Measurements from ENCODE around the gene RASGRF1. TPM values are rescaled to one million over a fixed set of nuclear protein-coding genes. Genes with fewer than 3 reads are reported as not detected.

Gene RASGRF1
- total and polyA plus RNA-seq, 9 of the 15 experiments (the other 6 are each of a cell fraction or from before 2014, with no cell fraction given), result 0.03 to 0.58 (median 0.06) TPM; not detected in 1

DNA sequence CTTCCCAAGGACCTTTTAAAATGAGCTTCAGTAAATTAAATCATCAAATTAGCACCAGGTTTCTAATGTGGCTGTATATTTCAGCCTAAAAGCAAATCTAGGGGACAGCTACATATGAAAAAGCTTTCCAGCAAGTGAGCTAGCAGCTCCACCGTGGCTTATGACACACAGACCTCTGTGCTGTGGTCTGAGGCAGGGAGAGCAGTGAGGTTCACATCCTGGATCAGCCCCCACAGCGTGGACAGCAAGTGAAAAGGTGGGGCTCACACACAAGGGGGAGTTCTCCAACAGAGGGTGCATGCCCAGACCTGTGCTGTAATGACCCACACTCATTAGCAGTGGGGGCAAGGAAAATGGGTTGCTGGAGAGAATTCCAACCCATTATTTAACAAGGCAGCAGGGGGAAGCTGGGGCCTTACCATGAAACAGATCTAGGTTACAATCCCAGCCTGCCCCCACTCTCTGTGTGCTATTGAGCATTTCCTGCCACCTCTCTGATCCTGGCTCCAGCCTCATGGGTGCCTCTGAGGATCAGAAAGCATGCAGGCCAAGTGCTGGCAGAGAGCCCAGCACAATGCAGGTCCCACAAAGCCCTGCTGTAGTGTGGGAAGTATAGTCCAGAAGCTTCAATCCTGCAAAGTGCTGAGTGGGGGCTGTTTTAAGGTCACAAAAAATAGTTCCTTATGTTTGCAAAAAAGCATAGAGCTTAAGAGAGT, 48.2 kb downstream of the RASGRF1 start (continued):
- TF ChIP-seq, protein P1, sequence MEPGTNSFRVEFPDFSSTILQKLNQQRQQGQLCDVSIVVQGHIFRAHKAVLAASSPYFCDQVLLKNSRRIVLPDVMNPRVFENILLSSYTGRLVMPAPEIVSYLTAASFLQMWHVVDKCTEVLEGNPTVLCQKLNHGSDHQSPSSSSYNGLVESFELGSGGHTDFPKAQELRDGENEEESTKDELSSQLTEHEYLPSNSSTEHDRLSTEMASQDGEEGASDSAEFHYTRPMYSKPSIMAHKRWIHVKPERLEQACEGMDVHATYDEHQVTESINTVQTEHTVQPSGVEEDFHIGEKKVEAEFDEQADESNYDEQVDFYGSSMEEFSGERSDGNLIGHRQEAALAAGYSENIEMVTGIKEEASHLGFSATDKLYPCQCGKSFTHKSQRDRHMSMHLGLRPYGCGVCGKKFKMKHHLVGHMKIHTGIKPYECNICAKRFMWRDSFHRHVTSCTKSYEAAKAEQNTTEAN (CRISPR knock-in tag; IDR thresholded peaks at IDR 0.05), result no peak
- no peak for TF ChIP-seq SMAD4 (CRISPR knock-in tag; conservative IDR thresholded peaks at IDR 0.05)
- no peak for TF ChIP-seq KAT2B (IDR thresholded peaks at IDR 0.05; ENCODE audit: low read depth, low read length)
- no peak for TF ChIP-seq ZBTB2 (IDR thresholded peaks at IDR 0.05)

- Histone ChIP-seq H3K27me3 (ENCODE audit: control insufficient read depth in 2 of 2, insufficient read depth in 2 of 2, low read length in 2 of 2) (peaks cover 3 to 9% of the 10 kb centered on the region in 2 experiments; a peak in 3 of 5 replicates), H3K9me1 (ENCODE audit: control insufficient read depth, insufficient read depth, low read length) (no peaks in the 10 kb centered on the region), H3K4me3 (no peak overlapping the region), H2AFZ (ENCODE audit: low read depth, low read length) (no peak overlapping the region), H3K4me1 (replicated peaks in 1 of 2; ENCODE audit: control insufficient read depth in 2 of 2, insufficient read depth in 2 of 2, low read length in 2 of 2) (no peaks in the 10 kb centered on the region), H3K9ac (ENCODE audit: insufficient read depth in 1 of 2, low read depth in 2 of 2, low read length in 2 of 2) (no peak overlapping the region), H4K20me1 (replicated peaks; ENCODE audit: control insufficient read depth, insufficient read depth, low read length) (no peaks in the 10 kb centered on the region), H3K4me2 (ENCODE audit: insufficient read depth, low read length) (no peak overlapping the region), H3K9me3 (replicated peaks; ENCODE audit: control insufficient read depth, insufficient read depth, low read depth, low read length) (no peaks in the 10 kb centered on the region), H3K36me3 (ENCODE audit: control insufficient read depth, insufficient read depth, low read length) (no peaks in the 10 kb centered on the region), H3K27ac (ENCODE audit: extremely low read depth, low read depth, low read length) (no peak overlapping the region), H3K79me2 (ENCODE audit: control insufficient read depth, insufficient read depth, low read length) (no peaks in the 10 kb centered on the region)
- intact Hi-C loops (cut with micrococcal nuclease), result no loop called here
- WGBS (ENCODE audit: insufficient coverage, low coverage, missing lambda C conversion rate), result 2% methylated on average over 4 of the region's 4 CpGs
- BruUV-seq (replicated peaks), result no TSS peak
- in situ Hi-C loops (cut with MboI), result no loop called here
- CTCF ChIA-PET (ENCODE audit: low intra/inter-chr PET ratio), result no interaction called here
- POLR2A ChIA-PET, result interaction anchor here (0.6 kb wide), 2 partner anchors 318 to 467 kb away, joined by 3 read pairs; no protein-coding TSS in a partner anchor
- ATAC-seq, result no peak
- FAIRE-seq, result no peak
- DNase-seq (ENCODE audit: extremely low read depth in 1 of 4, low spot score in 3 of 4), result no peak
- TF ChIP-seq POLR3A (IDR thresholded peaks at IDR 0.05; ENCODE audit: borderline replicate concordance, extremely low read depth, insufficient read depth, insufficient read length) (no peak), PHB2 (IDR thresholded peaks at IDR 0.05; ENCODE audit: low read depth) (no peak), EGR1 (conservative IDR thresholded peaks at IDR 0.05) (no peak), CCAR2 (IDR thresholded peaks at IDR 0.05; ENCODE audit: low read depth, low read length) (no peak), NFRKB (IDR thresholded peaks at IDR 0.05; ENCODE audit: low read depth) (no peak), ZNF354B (CRISPR knock-in tag; IDR thresholded peaks at IDR 0.05) (no peak), EZH2 (IDR thresholded peaks at IDR 0.05; ENCODE audit: borderline replicate concordance, low read depth, low read length) (no peak)
- TF ChIP-seq, protein P2, sequence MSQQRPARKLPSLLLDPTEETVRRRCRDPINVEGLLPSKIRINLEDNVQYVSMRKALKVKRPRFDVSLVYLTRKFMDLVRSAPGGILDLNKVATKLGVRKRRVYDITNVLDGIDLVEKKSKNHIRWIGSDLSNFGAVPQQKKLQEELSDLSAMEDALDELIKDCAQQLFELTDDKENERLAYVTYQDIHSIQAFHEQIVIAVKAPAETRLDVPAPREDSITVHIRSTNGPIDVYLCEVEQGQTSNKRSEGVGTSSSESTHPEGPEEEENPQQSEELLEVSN (IDR thresholded peaks at IDR 0.05; ENCODE audit: borderline replicate concordance in 1 of 2, extremely low read depth in 1 of 2, insufficient read depth in 1 of 2, insufficient read length in 1 of 2, low read depth in 1 of 2, low read length in 1 of 2, poor library complexity in 1 of 2, severe bottlenecking in 1 of 2), result no peak
- TF ChIP-seq, protein P3, sequence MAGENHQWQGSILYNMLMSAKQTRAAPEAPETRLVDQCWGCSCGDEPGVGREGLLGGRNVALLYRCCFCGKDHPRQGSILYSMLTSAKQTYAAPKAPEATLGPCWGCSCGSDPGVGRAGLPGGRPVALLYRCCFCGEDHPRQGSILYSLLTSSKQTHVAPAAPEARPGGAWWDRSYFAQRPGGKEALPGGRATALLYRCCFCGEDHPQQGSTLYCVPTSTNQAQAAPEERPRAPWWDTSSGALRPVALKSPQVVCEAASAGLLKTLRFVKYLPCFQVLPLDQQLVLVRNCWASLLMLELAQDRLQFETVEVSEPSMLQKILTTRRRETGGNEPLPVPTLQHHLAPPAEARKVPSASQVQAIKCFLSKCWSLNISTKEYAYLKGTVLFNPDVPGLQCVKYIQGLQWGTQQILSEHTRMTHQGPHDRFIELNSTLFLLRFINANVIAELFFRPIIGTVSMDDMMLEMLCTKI (IDR thresholded peaks at IDR 0.05; ENCODE audit: partially characterized antibody), result no peak
Observed at GRCh38 chr15:79041601-79042168, 48.9 kb downstream of the RASGRF1 start.
